Esophagus squamous epithelium (tissue), 4 donors: ENCODE data around the gene MIER3.

ENCODE experiments used
- POLR2A ChIP-seq, 4 donors: fragments of 450-650 bp; IDR thresholded peaks; one replicate each; pipeline ENCODE4 v1.6.1; 2017; ENCODE audit warnings: antibody characterized with exemption in 4 of 4, mild to moderate bottlenecking in 4 of 4, moderate library complexity in 3 of 4
- TF ChIP-seq, protein P1 (sequence below), 6 experiments: fragments of 450-650 bp in 4 of 6; fragments of 200-600 bp in 2 of 6; sonication (generic) in 2 of 6; IDR thresholded peaks; one replicate each; pipeline ENCODE4 v1.5.1; 2016 to 2019; ENCODE audit warnings: antibody characterized with exemption in 6 of 6, mild to moderate bottlenecking in 4 of 6, moderate library complexity in 4 of 6

DNA sequence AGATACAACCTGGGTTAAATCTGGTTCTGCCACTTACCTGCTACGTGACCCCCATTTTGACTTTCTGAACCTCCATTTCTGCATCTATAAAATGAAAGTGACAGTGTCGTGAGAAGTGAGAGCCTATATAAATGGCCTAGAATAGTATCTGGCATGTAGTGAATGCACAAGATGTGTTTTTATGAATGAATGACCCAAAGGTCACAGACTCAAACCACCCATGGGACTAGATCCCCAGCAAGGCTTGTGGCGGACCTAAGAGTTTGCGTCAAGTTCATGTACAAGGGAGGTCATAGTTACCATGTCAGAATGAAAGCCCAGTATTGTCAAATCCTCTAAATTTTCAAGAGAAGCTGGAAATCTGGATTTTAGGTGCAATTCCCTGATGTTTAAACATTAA, 53.7 kb downstream of the MIER3 start:
- TF ChIP-seq, protein P1, sequence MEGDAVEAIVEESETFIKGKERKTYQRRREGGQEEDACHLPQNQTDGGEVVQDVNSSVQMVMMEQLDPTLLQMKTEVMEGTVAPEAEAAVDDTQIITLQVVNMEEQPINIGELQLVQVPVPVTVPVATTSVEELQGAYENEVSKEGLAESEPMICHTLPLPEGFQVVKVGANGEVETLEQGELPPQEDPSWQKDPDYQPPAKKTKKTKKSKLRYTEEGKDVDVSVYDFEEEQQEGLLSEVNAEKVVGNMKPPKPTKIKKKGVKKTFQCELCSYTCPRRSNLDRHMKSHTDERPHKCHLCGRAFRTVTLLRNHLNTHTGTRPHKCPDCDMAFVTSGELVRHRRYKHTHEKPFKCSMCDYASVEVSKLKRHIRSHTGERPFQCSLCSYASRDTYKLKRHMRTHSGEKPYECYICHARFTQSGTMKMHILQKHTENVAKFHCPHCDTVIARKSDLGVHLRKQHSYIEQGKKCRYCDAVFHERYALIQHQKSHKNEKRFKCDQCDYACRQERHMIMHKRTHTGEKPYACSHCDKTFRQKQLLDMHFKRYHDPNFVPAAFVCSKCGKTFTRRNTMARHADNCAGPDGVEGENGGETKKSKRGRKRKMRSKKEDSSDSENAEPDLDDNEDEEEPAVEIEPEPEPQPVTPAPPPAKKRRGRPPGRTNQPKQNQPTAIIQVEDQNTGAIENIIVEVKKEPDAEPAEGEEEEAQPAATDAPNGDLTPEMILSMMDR (IDR thresholded peaks at IDR 0.05): no peak
- no peak for TF ChIP-seq POLR2A (IDR thresholded peaks at IDR 0.05)
